CD4-positive, alpha-beta T cell (primary cell): ENCODE data around the gene FREM1. TPM values are rescaled to one million over a fixed set of nuclear protein-coding genes. Genes with fewer than 3 reads are reported as not detected.

Experiments used
- ATAC-seq: fragments of 200-7000 bp; cut with Tn5 transposase; one replicate; pipeline ENCODE4 v1.10.0; 2022; ENCODE audit warnings: mild to moderate bottlenecking; ENCODE audit not compliant: poor library complexity
- CTCF ChIA-PET: fragments of 350-600 bp; sonication (Branson Sonifier 250); formaldehyde crosslinking; loops from one replicate; lab custom pipeline; 2021; ENCODE audit warnings: antibody characterized with exemption, inconsistent platforms; lab: Charles Lee
- POLR2A ChIA-PET: fragments of 350-600 bp; sonication (Branson Sonifier 250); formaldehyde crosslinking; loops from one replicate; lab custom pipeline; 2021; ENCODE audit warnings: antibody characterized with exemption, inconsistent platforms; lab: Charles Lee
- DNase-seq, 14 experiments: peaks; one replicate each; pipeline ENCODE4 v3.0.0-alpha.2; 2013 to 2020; ENCODE audit warnings: mixed read lengths in 2 of 14
- H3K27ac ChIP-seq, 2 donors: one replicate each; pipeline versions ENCODE4 v1.5.1 to v1.7.0; 2013; ENCODE audit warnings: low read length in 2 of 2, low read depth in 1 of 2, mild to moderate bottlenecking in 1 of 2
- H3K27me3 ChIP-seq, 2 experiments: 1 replicate in 1 of 2; 2 replicates in 1 of 2; pipeline versions ENCODE4 v1.6.1 to v1.7.0; 2013; ENCODE audit warnings: low read length in 2 of 2, control low read depth in 1 of 2, mild to moderate bottlenecking in 1 of 2, moderate library complexity in 1 of 2; ENCODE audit not compliant: insufficient read depth in 2 of 2, control insufficient read depth in 1 of 2
- H3K36me3 ChIP-seq: one replicate; pipeline ENCODE4 v1.6.1; 2013; ENCODE audit warnings: low read length, control low read depth; ENCODE audit not compliant: insufficient read depth
- H3K4me1 ChIP-seq: one replicate; pipeline ENCODE4 v1.6.1; 2013; ENCODE audit warnings: low read length, control low read depth; ENCODE audit not compliant: insufficient read depth
- H3K4me3 ChIP-seq: one replicate; pipeline ENCODE4 v1.5.1; 2013; ENCODE audit warnings: mild to moderate bottlenecking, low read length, moderate library complexity
- H3K9me3 ChIP-seq, 2 experiments: 1 replicate in 1 of 2; 2 replicates in 1 of 2; pipeline versions ENCODE4 v1.6.1 to v1.7.0; 2013; ENCODE audit warnings: low read length in 2 of 2, mild to moderate bottlenecking in 2 of 2, control low read depth in 1 of 2, moderate library complexity in 1 of 2; ENCODE audit not compliant: control insufficient read depth in 1 of 2, insufficient read depth in 1 of 2
- H3K27ac Mint-ChIP-seq: one replicate; pipeline ENCODE4 v1.8.0; 2020; ENCODE audit warnings: mixed read lengths
- H3K27me3 Mint-ChIP-seq: one replicate; pipeline ENCODE4 v1.8.0; 2021; ENCODE audit warnings: mixed read lengths
- H3K36me3 Mint-ChIP-seq: one replicate; pipeline ENCODE4 v1.8.0; 2021; ENCODE audit warnings: low read depth, mixed read lengths
- H3K4me1 Mint-ChIP-seq: one replicate; pipeline ENCODE4 v1.8.0; 2021; ENCODE audit warnings: low read depth, mixed read lengths
- H3K4me3 Mint-ChIP-seq: one replicate; pipeline ENCODE4 v1.8.0; 2020; ENCODE audit warnings: mild to moderate bottlenecking, mixed read lengths
- H3K9me3 Mint-ChIP-seq: one replicate; pipeline ENCODE4 v1.8.0; 2020; ENCODE audit warnings: mixed read lengths
- intact Hi-C, 2 experiments: fragments of 100-400 bp; cut with DNase I in 1 of 2; cut with micrococcal nuclease in 1 of 2; formaldehyde crosslinking; loops; one replicate each; pipeline versions ENCODE4 v1.15.1 to v1.9.0; 2023 to 2025; cut with DNase I, micrococcal nuclease
- total RNA-seq, 174 experiments: library from RNA in 2 of 174; stranded (reverse) in 2 of 174; gene quantifications; one replicate each; pipeline ENCODE4 v1.2.3 and lab custom pipeline; 2021 to 2026
- TF ChIP-seq, protein P1 (sequence below): fragments of 200-600 bp; IDR thresholded peaks from one replicate; pipeline ENCODE4 v1.8.0; 2022; ENCODE audit warnings: antibody characterized with exemption, mild to moderate bottlenecking

FREM1 gene
- total RNA-seq, 2 experiments from 2014 or later = 0.27 TPM; not detected in 1

- no peaks in the 10 kb centered on the region for H3K9me3 Mint-ChIP-seq
- peaks cover 16% of the 10 kb centered on the region for H3K27me3 Mint-ChIP-seq
- intact Hi-C loops = no loop called here
- ATAC-seq (no peak), DNase-seq (no peak)
- CTCF ChIA-PET = no interaction called here
- Histone ChIP-seq H3K36me3 (no peaks in the 10 kb centered on the region), H3K4me1 (no peaks in the 10 kb centered on the region), H3K27ac (no peak overlapping the region), H3K27me3 (no peaks in the 10 kb centered on the region), H3K9me3 (no peaks in the 10 kb centered on the region), H3K4me3 (no peak overlapping the region)
- POLR2A ChIA-PET = no interaction called here
- no peaks in the 10 kb centered on the region for H3K4me1 Mint-ChIP-seq
- TF ChIP-seq, protein P1, sequence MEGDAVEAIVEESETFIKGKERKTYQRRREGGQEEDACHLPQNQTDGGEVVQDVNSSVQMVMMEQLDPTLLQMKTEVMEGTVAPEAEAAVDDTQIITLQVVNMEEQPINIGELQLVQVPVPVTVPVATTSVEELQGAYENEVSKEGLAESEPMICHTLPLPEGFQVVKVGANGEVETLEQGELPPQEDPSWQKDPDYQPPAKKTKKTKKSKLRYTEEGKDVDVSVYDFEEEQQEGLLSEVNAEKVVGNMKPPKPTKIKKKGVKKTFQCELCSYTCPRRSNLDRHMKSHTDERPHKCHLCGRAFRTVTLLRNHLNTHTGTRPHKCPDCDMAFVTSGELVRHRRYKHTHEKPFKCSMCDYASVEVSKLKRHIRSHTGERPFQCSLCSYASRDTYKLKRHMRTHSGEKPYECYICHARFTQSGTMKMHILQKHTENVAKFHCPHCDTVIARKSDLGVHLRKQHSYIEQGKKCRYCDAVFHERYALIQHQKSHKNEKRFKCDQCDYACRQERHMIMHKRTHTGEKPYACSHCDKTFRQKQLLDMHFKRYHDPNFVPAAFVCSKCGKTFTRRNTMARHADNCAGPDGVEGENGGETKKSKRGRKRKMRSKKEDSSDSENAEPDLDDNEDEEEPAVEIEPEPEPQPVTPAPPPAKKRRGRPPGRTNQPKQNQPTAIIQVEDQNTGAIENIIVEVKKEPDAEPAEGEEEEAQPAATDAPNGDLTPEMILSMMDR = no peak
- H3K36me3 Mint-ChIP-seq = no peaks in the 10 kb centered on the region
- H3K4me3 Mint-ChIP-seq = no peak overlapping the region
- no peak overlapping the region for H3K27ac Mint-ChIP-seq
These were observed 179.7 kb downstream of the FREM1 start for GRCh38 chr9:14730461-14730898.

GRCh38 chr9:14723301-14723700, 186.9 kb downstream of the FREM1 start:
- Mint-ChIP-seq H3K4me3 (no peak overlapping the region), H3K27me3 (peaks cover 21% of the 10 kb centered on the region), H3K36me3 (no peaks in the 10 kb centered on the region), H3K9me3 (no peaks in the 10 kb centered on the region), H3K4me1 (no peaks in the 10 kb centered on the region), H3K27ac (no peak overlapping the region)
- ChIA-PET CTCF (no interaction called here), POLR2A (no interaction called here)
- H3K36me3 ChIP-seq = no peaks in the 10 kb centered on the region
- ATAC-seq (no peak), DNase-seq (no peak)
- no peaks in the 10 kb centered on the region for H3K27me3 ChIP-seq
- no peak overlapping the region for H3K4me3 ChIP-seq
- no peak overlapping the region for H3K27ac ChIP-seq
- H3K9me3 ChIP-seq = no peaks in the 10 kb centered on the region
- H3K4me1 ChIP-seq = no peaks in the 10 kb centered on the region
- TF ChIP-seq, protein P1 = no peak
- intact Hi-C loops = no loop called here

DNA sequence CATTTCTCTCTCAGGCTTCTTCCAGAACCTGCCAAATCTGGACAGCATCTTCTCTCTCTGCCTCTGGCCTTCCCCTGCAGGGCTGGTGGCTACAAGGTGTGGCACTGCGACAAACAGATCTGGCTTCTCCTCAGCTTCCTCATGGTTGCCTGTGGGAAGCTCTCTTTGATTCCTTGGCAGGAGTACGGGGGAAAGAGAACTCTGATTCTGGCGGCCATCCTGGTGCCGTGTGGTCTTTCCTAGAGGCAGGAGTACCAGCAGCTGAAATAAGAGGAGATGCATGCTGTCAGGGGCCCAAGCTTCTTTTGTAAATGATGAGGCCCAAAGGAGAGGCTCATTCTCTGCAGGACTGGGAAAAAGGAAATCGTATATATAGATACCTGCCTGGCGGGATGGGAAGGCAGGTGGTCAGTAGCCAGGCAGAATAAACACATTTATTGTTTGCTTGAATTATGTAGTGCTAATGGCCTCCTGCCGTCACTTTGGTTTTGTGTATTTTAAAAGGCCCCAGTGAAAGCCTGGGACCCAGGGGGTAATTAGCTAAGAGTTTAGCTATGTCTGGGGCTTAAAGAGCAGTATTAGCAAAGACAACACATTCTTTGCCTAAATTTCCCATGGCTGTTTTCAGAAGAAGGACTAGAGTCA, 187.7 kb downstream of the FREM1 start, which contains the start of gene CER1:
TSS of gene CER1 (minus strand) at position 343 of the 645 bp plus-strand sequence. CDS start at position 282, 61 bp downstream.
- H3K27me3 Mint-ChIP-seq = peaks cover 21% of the 10 kb centered on the region
- Histone ChIP-seq H3K9me3 (no peaks in the 10 kb centered on the region), H3K4me3 (no peak within 1 kb of the TSS), H3K27me3 (peaks cover 0 to 8% of the 10 kb centered on the region in 2 experiments), H3K36me3 (no peaks in the 10 kb centered on the region), H3K4me1 (no peaks in the 10 kb centered on the region), H3K27ac (no peak within 1 kb of the TSS)
- H3K27ac Mint-ChIP-seq = no peak within 1 kb of the TSS
- H3K4me3 Mint-ChIP-seq = no peak within 1 kb of the TSS
- no peaks in the 10 kb centered on the region for H3K4me1 Mint-ChIP-seq
- TF ChIP-seq, protein P1 = no peak
- no peaks in the 10 kb centered on the region for H3K36me3 Mint-ChIP-seq
- intact Hi-C loops = no loop called here
- CTCF ChIA-PET = no interaction called here
- ATAC-seq (no peak), DNase-seq (no peak)
- no peaks in the 10 kb centered on the region for H3K9me3 Mint-ChIP-seq
- POLR2A ChIA-PET = no interaction called here
